Endothelial cell of umbilical vein (primary cell): ENCODE data around the gene ANKS1B. TPM values are rescaled to one million over a fixed set of nuclear protein-coding genes. Genes with fewer than 3 reads are reported as not detected.

Experiments used
- BruUV-seq: library from RNA; stranded (reverse); fragments of 400-500 nt; replicated peaks from 2 replicates; lab custom pipeline; 2021; lab: Mats Ljungman, UMichigan
- CTCF ChIA-PET: fragments of 300-600, 350-600 bp; sonication (Branson Sonifier 250); formaldehyde crosslinking; loops from one replicate; lab custom pipeline; 2021; ENCODE audit warnings: antibody characterized with exemption, inconsistent platforms; lab: Charles Lee
- POLR2A ChIA-PET: fragments of 300-600, 350-600 bp; sonication (Branson Sonifier 250); formaldehyde crosslinking; loops from one replicate; lab custom pipeline; 2021; ENCODE audit warnings: antibody characterized with exemption, inconsistent platforms; lab: Charles Lee
- DNase-seq: peaks from one replicate; pipeline ENCODE4 v3.0.0-alpha.2; 2011; ENCODE audit warnings: low read depth, low spot score
- FAIRE-seq: peaks from 2 replicates; lab custom pipeline; 2011; peaks lifted over from hg19 to GRCh38; lab: Jason Lieb, UNC
- H2AFZ ChIP-seq: 2 replicates; pipeline ENCODE4 v1.6.0; 2012; ENCODE audit warnings: low read depth, low read length, control low read depth, inconsistent platforms
- H3K27ac ChIP-seq: 2 replicates; pipeline ENCODE4 v1.5.1; 2011; ENCODE audit warnings: low read depth, mild to moderate bottlenecking, control low read depth, low read length, moderate library complexity; ENCODE audit not compliant: insufficient read depth
- H3K27me3 ChIP-seq, 2 experiments: 2 replicates each; pipeline versions ENCODE4 v1.6.0 to v1.6.1; 2011; ENCODE audit warnings: low read length in 2 of 2, mixed read lengths in 1 of 2; ENCODE audit not compliant: control insufficient read depth in 2 of 2, insufficient read depth in 2 of 2
- H3K36me3 ChIP-seq, 2 experiments: 2 replicates in 1 of 2; 3 replicates in 1 of 2; pipeline ENCODE4 v1.5.1; 2011; ENCODE audit warnings: low read length in 2 of 2, mild to moderate bottlenecking in 1 of 2, moderate library complexity in 1 of 2; ENCODE audit not compliant: control insufficient read depth in 2 of 2, insufficient read depth in 2 of 2; ENCODE audit errors: extremely low read depth in 1 of 2
- H3K4me1 ChIP-seq: 3 replicates; pipeline ENCODE4 v1.5.1; 2011; ENCODE audit warnings: mild to moderate bottlenecking, low read length; ENCODE audit not compliant: control insufficient read depth, insufficient read depth; ENCODE audit errors: extremely low read depth
- H3K4me2 ChIP-seq: 2 replicates; pipeline ENCODE4 v1.6.1; 2011; ENCODE audit warnings: low read length, control low read depth, mixed read lengths; ENCODE audit not compliant: insufficient read depth
- H3K4me3 ChIP-seq, 3 experiments: fragments of 200-600 bp in 1 of 3; sonication (generic), shearing (Covaris generic) in 1 of 3; replicated peaks in 1 of 3; 2 replicates each; pipeline ENCODE4 v1.5.1; 2011 to 2016; ENCODE audit warnings: control low read depth in 3 of 3, low read length in 3 of 3, mild to moderate bottlenecking in 2 of 3, inconsistent platforms in 1 of 3, low read depth in 1 of 3, moderate library complexity in 1 of 3; ENCODE audit not compliant: insufficient read depth in 1 of 3
- H3K79me2 ChIP-seq: 2 replicates; pipeline ENCODE4 v1.6.0; 2012; ENCODE audit warnings: low read length, inconsistent platforms; ENCODE audit not compliant: control insufficient read depth, insufficient read depth
- H3K9ac ChIP-seq: replicated peaks from 2 replicates; pipeline ENCODE3; 2011; ENCODE audit warnings: low read length, control low read depth; ENCODE audit not compliant: insufficient read depth; ENCODE audit errors: extremely low read depth
- H3K9me1 ChIP-seq: replicated peaks from 3 replicates; pipeline ENCODE4 v1.6.0; 2011; ENCODE audit warnings: mild to moderate bottlenecking, low read length; ENCODE audit not compliant: control insufficient read depth, insufficient read depth; ENCODE audit errors: extremely low read depth
- H3K9me3 ChIP-seq: replicated peaks from 2 replicates; pipeline ENCODE4 v1.5.1; 2012; ENCODE audit warnings: low read length, inconsistent platforms; ENCODE audit not compliant: control insufficient read depth, insufficient read depth
- H4K20me1 ChIP-seq: replicated peaks from 2 replicates; pipeline ENCODE3; 2011; ENCODE audit warnings: mild to moderate bottlenecking, low read length; ENCODE audit not compliant: control insufficient read depth, insufficient read depth; ENCODE audit errors: extremely low read depth
- CTCF ChIP-seq, 2 donors: IDR thresholded peaks; 1 replicate in 1 of 2; 2 replicates in 1 of 2; pipeline ENCODE4 v1.5.1; 2011; ENCODE audit warnings: low read length in 2 of 2, mild to moderate bottlenecking in 2 of 2, moderate library complexity in 2 of 2, control low read depth in 1 of 2, inconsistent platforms in 1 of 2, low read depth in 1 of 2; ENCODE audit not compliant: insufficient read depth in 1 of 2; ENCODE audit errors: extremely low read depth in 1 of 2
- EZH2 ChIP-seq: IDR thresholded peaks from 2 replicates; pipeline ENCODE4 v1.6.1; 2012; ENCODE audit warnings: borderline replicate concordance, low read depth, mild to moderate bottlenecking, moderate library complexity, low read length, inconsistent platforms; ENCODE audit not compliant: severe bottlenecking
- FOS ChIP-seq: IDR thresholded peaks from 2 replicates; pipeline ENCODE4 v1.6.1; 2011; ENCODE audit warnings: mild to moderate bottlenecking, low read length, moderate library complexity, borderline replicate concordance; ENCODE audit not compliant: insufficient read depth
- GATA2 ChIP-seq: IDR thresholded peaks from 2 replicates; pipeline ENCODE4 v1.7.0; 2011; ENCODE audit warnings: low read depth, mild to moderate bottlenecking, moderate library complexity, mixed read lengths, low read length; ENCODE audit not compliant: insufficient read length, insufficient read depth
- JUN ChIP-seq: IDR thresholded peaks from 2 replicates; pipeline ENCODE4 v1.6.1; 2011; ENCODE audit warnings: borderline replicate concordance, low read depth; ENCODE audit not compliant: insufficient read length, insufficient read depth
- MAX ChIP-seq: IDR thresholded peaks from 2 replicates; pipeline ENCODE4 v1.6.1; 2011; ENCODE audit not compliant: insufficient read depth, insufficient read length
- MYC ChIP-seq: IDR thresholded peaks from one replicate; pipeline ENCODE4 v1.6.1; 2011; ENCODE audit warnings: mild to moderate bottlenecking, low read depth, low read length
- POLR2A ChIP-seq: IDR thresholded peaks from 2 replicates; pipeline ENCODE4 v1.6.1; 2012; ENCODE audit warnings: low read depth, mild to moderate bottlenecking, control low read depth, low read length
- POLR2AphosphoS5 ChIP-seq: IDR thresholded peaks from 2 replicates; pipeline ENCODE4 v1.6.1; 2012; ENCODE audit warnings: low read depth, mild to moderate bottlenecking, control low read depth, low read length, moderate library complexity; ENCODE audit not compliant: insufficient read depth
- dilution Hi-C: fragments of 300-500 bp; cut with MboI; formaldehyde crosslinking; loops from one replicate; pipeline ENCODE4 v1.15.0; 2019; ENCODE audit warnings: low sequenced_read_pairs; ENCODE audit not compliant: extremely low pct_ligation_motif_present
- intact Hi-C: fragments of 100-400 bp; cut with micrococcal nuclease; formaldehyde crosslinking; loops from one replicate; pipeline ENCODE4 v1.10.0; 2022
- polyA plus RNA-seq, 4 experiments: library from polyadenylated mRNA; depleted of rRNA in 3 of 4; stranded (reverse) in 3 of 4; unstranded in 1 of 4; fragments of >200 nt; gene quantifications; 2 replicates each; pipeline versions ENCODE4 v1.2.1 to v1.2.3, GENCODE V29; 2011 to 2012; ENCODE audit warnings: missing spikeins in 1 of 4
- total RNA-seq: library from RNA; stranded (reverse); gene quantifications from 2 replicates; pipeline ENCODE4 v1.2.3, GENCODE V29; 2021

The ANKS1B gene
- total and polyA plus RNA-seq, 2 donors (not counting 3 experiments of a cell fraction or from before 2014, with no cell fraction given) = 0.15 to 0.38 TPM

- H2AFZ ChIP-seq = no peak overlapping the region
- no peak overlapping the region for H3K27ac ChIP-seq
- H3K79me2 ChIP-seq = no peaks in the 10 kb centered on the region
- H3K9me1 ChIP-seq = no peaks in the 10 kb centered on the region
- FAIRE-seq (no peak), DNase-seq (no peak)
- no peaks in the 10 kb centered on the region for H3K27me3 ChIP-seq
- BruUV-seq = no TSS peak
- H3K36me3 ChIP-seq = no peaks in the 10 kb centered on the region
- dilution Hi-C loops = no loop called here
- H3K4me3 ChIP-seq = no peak overlapping the region
- H3K9ac ChIP-seq = no peak overlapping the region
- ChIA-PET POLR2A (no interaction called here), CTCF (no interaction called here)
- no peak for TF ChIP-seq EZH2
- TF ChIP-seq MYC = no peak
- TF ChIP-seq CTCF (IDR thresholded peaks at IDR 0.05; ENCODE audit: extremely low read depth in 1 of 2, insufficient read depth in 1 of 2, low read depth in 1 of 2, low read length in 2 of 2) = no peak
- no peak for TF ChIP-seq POLR2AphosphoS5
- no peak for TF ChIP-seq JUN
- TF ChIP-seq FOS = no peak
- TF ChIP-seq MAX = no peak
- no peak for TF ChIP-seq POLR2A
- no peak for TF ChIP-seq GATA2
- no peaks in the 10 kb centered on the region for H3K4me1 ChIP-seq
- no peak overlapping the region for H3K4me2 ChIP-seq
- H3K9me3 ChIP-seq = no peaks in the 10 kb centered on the region
- intact Hi-C loops = no loop called here
- H4K20me1 ChIP-seq = no peaks in the 10 kb centered on the region
Observed at GRCh38 chr12:99898645-99899044, 86.1 kb downstream of the ANKS1B start.
